HuH-7.5 (cell line): ENCODE results near the gene HMX3.
"Not testable (repeated sequence)": the region's sequence is repeated elsewhere in the genome, so short reads cannot be mapped to it uniquely, and the experiment has no call there.

Experiments
- DNase-seq: peaks from one replicate; pipeline ENCODE4 v3.0.0; 2011; ENCODE audit warnings: low spot score

HMX3 gene

GRCh38 chr10:123148414-123149161, 12.8 kb downstream of the HMX3 start:
- no peak for DNase-seq

- DNase-seq: no peak
Observed at GRCh38 chr10:123149162-123149567, 13.4 kb downstream of the HMX3 start.

- DNase-seq: no peak
Observed at GRCh38 chr10:123149568-123150270, 13.9 kb downstream of the HMX3 start.

- no peak for DNase-seq
Observed at GRCh38 chr10:123150271-123150985, 14.7 kb downstream of the HMX3 start.

- DNase-seq: no peak
Observed at GRCh38 chr10:123150986-123151736, 15.4 kb downstream of the HMX3 start.

- no peak for DNase-seq
Observed at GRCh38 chr10:123151737-123152135, 16.0 kb downstream of the HMX3 start.

GRCh38 chr10:123153486-123154091, 17.8 kb downstream of the HMX3 start:
- DNase-seq: no peak

GRCh38 chr10:123154092-123154710, 18.4 kb downstream of the HMX3 start, which contains the start of gene BUB3:
TSS of gene BUB3 (plus strand) at chr10:123154402. CDS start at chr10:123154918, 516 bp downstream.
- peak; percentile 98 for DNase-seq

GRCh38 chr10:123154711-123155505, 19.1 kb downstream of the HMX3 start:
- no peak for DNase-seq

- DNase-seq: no peak
Observed at GRCh38 chr10:123156078-123156477, 20.3 kb downstream of the HMX3 start.

GRCh38 chr10:123157210-123157609, 21.4 kb downstream of the HMX3 start:
- no peak for DNase-seq

- DNase-seq: no peak
Observed at GRCh38 chr10:123158682-123159081, 22.9 kb downstream of the HMX3 start.

- DNase-seq: no peak
Observed at GRCh38 chr10:123160311-123160980, 24.7 kb downstream of the HMX3 start.

GRCh38 chr10:123164319-123164718, 28.5 kb downstream of the HMX3 start:
- DNase-seq: no peak

- DNase-seq: no peak
Observed at GRCh38 chr10:123165445-123166072, 29.8 kb downstream of the HMX3 start.

- no peak for DNase-seq
Observed at GRCh38 chr10:123166618-123167017, 30.8 kb downstream of the HMX3 start.

- no peak for DNase-seq
Observed at GRCh38 chr10:123170961-123171360, 35.2 kb downstream of the HMX3 start.

- not testable (repeated sequence) for DNase-seq
Observed at GRCh38 chr10:123171616-123172015, 35.8 kb downstream of the HMX3 start.
